GM21717 (cell line): Measurements from ENCODE around the gene RPTOR.

ENCODE experiments used
- ATAC-seq: cut with Tn5 transposase; IDR thresholded peaks from one replicate; pipeline ENCODE4 v1.9.1; 2021; ENCODE audit warnings: mild to moderate bottlenecking, moderate library complexity; ENCODE audit not compliant: unreplicated experiment

RPTOR gene

GRCh38 chr17:80886641-80887573 lies 342.3 kb downstream of the RPTOR start:
- no peak for ATAC-seq

GRCh38 chr17:80887639-80888175 lies 343.1 kb downstream of the RPTOR start:
- no peak for ATAC-seq

GRCh38 chr17:80888276-80889160 lies 343.9 kb downstream of the RPTOR start:
- no peak for ATAC-seq

GRCh38 chr17:80889231-80890195 lies 344.9 kb downstream of the RPTOR start:
- ATAC-seq: no peak

- ATAC-seq: no peak
Observed at GRCh38 chr17:80890196-80890920, 345.7 kb downstream of the RPTOR start.

- ATAC-seq: no peak
Observed at GRCh38 chr17:80890921-80891396, 346.3 kb downstream of the RPTOR start.

- ATAC-seq: peak; percentile 34
Observed at GRCh38 chr17:80891397-80892018, 346.9 kb downstream of the RPTOR start.

- ATAC-seq: peak; percentile 50
Observed at GRCh38 chr17:80892019-80892855, 347.6 kb downstream of the RPTOR start.

GRCh38 chr17:80892900-80893603 lies 348.4 kb downstream of the RPTOR start:
- ATAC-seq: no peak

GRCh38 chr17:80893604-80894438 lies 349.2 kb downstream of the RPTOR start:
- ATAC-seq: no peak

GRCh38 chr17:80894439-80894721 lies 349.7 kb downstream of the RPTOR start:
- no peak for ATAC-seq

- no peak for ATAC-seq
Observed at GRCh38 chr17:80894726-80895125, 350.1 kb downstream of the RPTOR start.

GRCh38 chr17:80895366-80895765 lies 350.7 kb downstream of the RPTOR start:
- ATAC-seq: no peak

- ATAC-seq: no peak
Observed at GRCh38 chr17:80898716-80899115, 354.1 kb downstream of the RPTOR start.

GRCh38 chr17:80899402-80900268 lies 355.0 kb downstream of the RPTOR start:
- ATAC-seq: no peak

GRCh38 chr17:80901319-80901718 lies 356.7 kb downstream of the RPTOR start:
- no peak for ATAC-seq
